Subcutaneous preadipocyte (primary cell): ENCODE data around the gene B4GALNT4. TPM values are rescaled to one million over a fixed set of nuclear protein-coding genes. Genes with fewer than 3 reads are reported as not detected.

Experiments used
- total RNA-seq: library from RNA; depleted of rRNA; stranded (reverse); fragments of >200 nt; gene quantifications from 2 replicates; pipeline ENCODE4 v1.2.3, GENCODE V29; 2012

The B4GALNT4 gene, protein sequence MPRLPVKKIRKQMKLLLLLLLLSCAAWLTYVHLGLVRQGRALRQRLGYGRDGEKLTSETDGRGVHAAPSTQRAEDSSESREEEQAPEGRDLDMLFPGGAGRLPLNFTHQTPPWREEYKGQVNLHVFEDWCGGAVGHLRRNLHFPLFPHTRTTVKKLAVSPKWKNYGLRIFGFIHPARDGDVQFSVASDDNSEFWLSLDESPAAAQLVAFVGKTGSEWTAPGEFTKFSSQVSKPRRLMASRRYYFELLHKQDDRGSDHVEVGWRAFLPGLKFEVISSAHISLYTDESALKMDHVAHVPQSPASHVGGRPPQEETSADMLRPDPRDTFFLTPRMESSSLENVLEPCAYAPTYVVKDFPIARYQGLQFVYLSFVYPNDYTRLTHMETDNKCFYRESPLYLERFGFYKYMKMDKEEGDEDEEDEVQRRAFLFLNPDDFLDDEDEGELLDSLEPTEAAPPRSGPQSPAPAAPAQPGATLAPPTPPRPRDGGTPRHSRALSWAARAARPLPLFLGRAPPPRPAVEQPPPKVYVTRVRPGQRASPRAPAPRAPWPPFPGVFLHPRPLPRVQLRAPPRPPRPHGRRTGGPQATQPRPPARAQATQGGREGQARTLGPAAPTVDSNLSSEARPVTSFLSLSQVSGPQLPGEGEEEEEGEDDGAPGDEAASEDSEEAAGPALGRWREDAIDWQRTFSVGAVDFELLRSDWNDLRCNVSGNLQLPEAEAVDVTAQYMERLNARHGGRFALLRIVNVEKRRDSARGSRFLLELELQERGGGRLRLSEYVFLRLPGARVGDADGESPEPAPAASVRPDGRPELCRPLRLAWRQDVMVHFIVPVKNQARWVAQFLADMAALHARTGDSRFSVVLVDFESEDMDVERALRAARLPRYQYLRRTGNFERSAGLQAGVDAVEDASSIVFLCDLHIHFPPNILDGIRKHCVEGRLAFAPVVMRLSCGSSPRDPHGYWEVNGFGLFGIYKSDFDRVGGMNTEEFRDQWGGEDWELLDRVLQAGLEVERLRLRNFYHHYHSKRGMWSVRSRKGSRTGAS
- 0.59 and 0.73 TPM in 2 replicates for total RNA-seq

DNA sequence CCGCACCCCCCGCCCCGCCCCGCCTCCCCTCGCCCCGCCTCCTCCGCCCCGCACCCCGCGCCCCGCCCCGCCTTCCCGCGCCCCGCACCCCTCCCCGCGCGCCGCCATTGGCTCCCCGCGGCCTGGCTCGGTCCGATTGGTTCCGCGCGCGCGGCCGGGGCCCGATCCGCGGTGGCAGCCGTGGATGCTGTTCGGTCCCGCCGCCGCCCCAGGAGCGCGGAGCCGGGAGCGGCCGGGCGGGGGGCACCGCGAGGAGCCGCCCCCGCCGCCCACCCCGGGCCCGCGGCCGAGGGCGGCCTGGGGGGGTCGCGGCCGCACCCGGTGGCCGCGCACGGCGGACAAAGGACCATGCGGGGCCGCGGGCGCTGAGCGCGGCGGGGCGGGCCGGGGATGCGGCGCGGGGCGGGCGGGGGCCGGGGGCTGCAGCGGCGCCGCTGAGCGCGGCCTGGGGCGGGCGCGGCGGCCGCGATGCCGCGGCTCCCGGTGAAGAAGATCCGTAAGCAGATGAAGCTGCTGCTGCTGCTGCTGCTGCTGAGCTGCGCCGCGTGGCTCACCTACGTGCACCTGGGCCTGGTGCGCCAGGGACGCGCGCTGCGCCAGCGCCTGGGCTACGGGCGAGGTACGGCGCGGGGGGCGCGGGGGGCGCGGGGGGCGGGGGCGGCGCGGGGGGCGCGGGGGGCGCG lies at the start of gene B4GALNT4:
Gene B4GALNT4, plus strand, starts transcription at position 164 of the 683 bp plus-strand sequence. Its CDS starts 305 bp downstream, at position 469.

DNA sequence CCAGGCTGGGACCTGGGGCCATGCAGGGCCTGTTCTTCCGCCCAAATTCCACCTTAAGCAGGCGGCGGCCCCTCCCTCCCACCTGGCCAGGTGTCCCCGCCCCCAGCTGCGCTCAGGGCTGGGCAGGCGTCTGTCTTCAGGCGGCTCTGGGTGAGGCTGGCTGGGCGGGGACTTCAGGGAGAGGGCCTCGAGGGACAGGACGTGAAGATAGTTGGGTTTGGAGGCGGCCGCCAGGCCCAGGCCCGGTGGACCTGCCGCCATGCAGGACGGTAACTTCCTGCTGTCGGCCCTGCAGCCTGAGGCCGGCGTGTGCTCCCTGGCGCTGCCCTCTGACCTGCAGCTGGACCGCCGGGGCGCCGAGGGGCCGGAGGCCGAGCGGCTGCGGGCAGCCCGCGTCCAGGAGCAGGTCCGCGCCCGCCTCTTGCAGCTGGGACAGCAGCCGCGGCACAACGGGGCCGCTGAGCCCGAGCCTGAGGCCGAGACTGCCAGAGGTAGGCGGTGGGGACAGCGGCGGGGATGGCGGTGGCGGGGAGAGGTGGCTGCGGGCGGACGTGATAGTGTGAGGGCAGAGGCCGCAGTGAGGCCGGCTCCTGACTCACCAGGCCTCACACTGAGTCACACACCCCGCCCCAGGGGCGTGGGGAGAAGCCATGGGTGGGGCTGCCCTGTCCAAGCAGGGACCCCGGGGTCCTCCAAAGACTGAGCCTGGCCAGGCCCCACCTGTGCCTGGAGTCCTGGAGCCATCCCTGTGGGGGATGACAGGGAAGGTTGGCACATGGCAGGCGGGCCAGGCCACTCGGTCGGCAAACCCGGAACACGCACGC lies 24.9 kb downstream of the B4GALNT4 start, which contains the start of gene PKP3:
Gene PKP3, plus strand, starts transcription at position 176 of the 824 bp plus-strand sequence. Its CDS starts 84 bp downstream, at position 260.

Other genes starting within 250 kb of the B4GALNT4 start
- gene SCGB1C1, start 176.4 kb upstream of the B4GALNT4 start, total RNA-seq = not detected in 2 replicates
- gene BET1L, start 162.1 kb upstream of the B4GALNT4 start, total RNA-seq = 16.4 and 17.3 TPM in 2 replicates
- gene RIC8A, start 161.8 kb upstream of the B4GALNT4 start, total RNA-seq = 95.9 and 130 TPM in 2 replicates
- gene SIRT3, start 133.2 kb upstream of the B4GALNT4 start, total RNA-seq = 8.0 and 11.8 TPM in 2 replicates
- 117 TPM in 2 replicates for gene PSMD13, start 132.5 kb upstream of the B4GALNT4 start, total RNA-seq
- under 0.01 TPM in 1 of 2 replicates, not detected in the other for gene NLRP6, start 91.1 kb upstream of the B4GALNT4 start, total RNA-seq
- 11.0 and 11.7 TPM in 2 replicates for gene PGGHG, start 80.4 kb upstream of the B4GALNT4 start, total RNA-seq
- gene IFITM5, start 70.0 kb upstream of the B4GALNT4 start, total RNA-seq = not detected in 2 replicates
- 62.6 and 170 TPM in 2 replicates for gene IFITM2, start 61.7 kb upstream of the B4GALNT4 start, total RNA-seq
- 9.6 and 32.7 TPM in 2 replicates for gene IFITM1, start 55.5 kb upstream of the B4GALNT4 start, total RNA-seq
- 60.0 and 93.0 TPM in 2 replicates for gene IFITM3, start 48.6 kb upstream of the B4GALNT4 start, total RNA-seq
- gene PKP3, start 24.7 kb downstream of the B4GALNT4 start, total RNA-seq = 1.8 and 2.5 TPM in 2 replicates
- gene SIGIRR, start 45.5 kb downstream of the B4GALNT4 start, total RNA-seq = 18.6 and 18.7 TPM in 2 replicates
- gene ANO9, start 72.5 kb downstream of the B4GALNT4 start, total RNA-seq = under 0.01 TPM in 1 of 2 replicates, not detected in the other
- 29.4 and 36.2 TPM in 2 replicates for gene PTDSS2, start 80.8 kb downstream of the B4GALNT4 start, total RNA-seq
- gene RNH1, start 137.7 kb downstream of the B4GALNT4 start, total RNA-seq = 425 and 460 TPM in 2 replicates
- gene HRAS, start 166.1 kb downstream of the B4GALNT4 start, total RNA-seq = 50.2 and 54.0 TPM in 2 replicates
- 0.20 and 0.37 TPM in 2 replicates for gene LRRC56, start 168.0 kb downstream of the B4GALNT4 start, total RNA-seq
- under 0.01 and 0.20 TPM in 2 replicates for gene LMNTD2, start 191.2 kb downstream of the B4GALNT4 start, total RNA-seq
- gene RASSF7, start 191.5 kb downstream of the B4GALNT4 start, total RNA-seq = 0.73 and 1.6 TPM in 2 replicates
- gene PHRF1, start 207.0 kb downstream of the B4GALNT4 start, total RNA-seq = 24.3 and 41.4 TPM in 2 replicates
- 5.1 and 6.1 TPM in 2 replicates for gene IRF7, start 246.5 kb downstream of the B4GALNT4 start, total RNA-seq